Epithelial cell of esophagus (primary cell): ENCODE results near the gene PRICKLE1.

Experiments used
- DNase-seq: peaks from one replicate; pipeline ENCODE4 v3.0.0; 2010; ENCODE audit warnings: low read depth
- H3K4me3 ChIP-seq: 2 replicates; pipeline ENCODE4 v1.5.1; 2011; ENCODE audit warnings: mild to moderate bottlenecking, low read length, control low read depth
- TF ChIP-seq, protein P1 (sequence below): IDR thresholded peaks from 2 replicates; pipeline ENCODE4 v1.5.1; 2011; ENCODE audit warnings: low read depth, mild to moderate bottlenecking, low read length, control low read depth, inconsistent platforms; ENCODE audit not compliant: insufficient read depth; ENCODE audit errors: missing control alignments

Gene PRICKLE1

DNA sequence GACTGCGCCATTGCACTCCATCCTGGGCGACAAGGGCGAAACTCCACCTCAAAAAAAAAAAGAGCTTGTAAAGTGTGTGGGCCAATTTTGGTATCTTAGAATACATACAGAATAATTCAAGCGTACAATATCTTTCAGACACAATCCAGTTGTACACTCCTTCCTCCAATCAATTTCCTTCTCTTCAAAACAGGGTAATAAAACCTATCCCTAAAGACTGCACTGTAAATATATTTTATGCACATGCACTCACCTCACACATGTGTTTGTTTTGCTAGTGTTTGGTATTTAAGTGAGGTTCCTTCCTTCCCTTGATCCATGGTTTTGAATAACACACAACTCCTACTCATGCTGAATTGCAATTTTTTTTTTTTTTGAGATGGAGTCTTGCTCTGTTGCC is 125.9 kb downstream of the PRICKLE1 start:
- DNase-seq = no peak
- TF ChIP-seq, protein P1, sequence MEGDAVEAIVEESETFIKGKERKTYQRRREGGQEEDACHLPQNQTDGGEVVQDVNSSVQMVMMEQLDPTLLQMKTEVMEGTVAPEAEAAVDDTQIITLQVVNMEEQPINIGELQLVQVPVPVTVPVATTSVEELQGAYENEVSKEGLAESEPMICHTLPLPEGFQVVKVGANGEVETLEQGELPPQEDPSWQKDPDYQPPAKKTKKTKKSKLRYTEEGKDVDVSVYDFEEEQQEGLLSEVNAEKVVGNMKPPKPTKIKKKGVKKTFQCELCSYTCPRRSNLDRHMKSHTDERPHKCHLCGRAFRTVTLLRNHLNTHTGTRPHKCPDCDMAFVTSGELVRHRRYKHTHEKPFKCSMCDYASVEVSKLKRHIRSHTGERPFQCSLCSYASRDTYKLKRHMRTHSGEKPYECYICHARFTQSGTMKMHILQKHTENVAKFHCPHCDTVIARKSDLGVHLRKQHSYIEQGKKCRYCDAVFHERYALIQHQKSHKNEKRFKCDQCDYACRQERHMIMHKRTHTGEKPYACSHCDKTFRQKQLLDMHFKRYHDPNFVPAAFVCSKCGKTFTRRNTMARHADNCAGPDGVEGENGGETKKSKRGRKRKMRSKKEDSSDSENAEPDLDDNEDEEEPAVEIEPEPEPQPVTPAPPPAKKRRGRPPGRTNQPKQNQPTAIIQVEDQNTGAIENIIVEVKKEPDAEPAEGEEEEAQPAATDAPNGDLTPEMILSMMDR = no peak
- no peak overlapping the region for H3K4me3 ChIP-seq

DNA sequence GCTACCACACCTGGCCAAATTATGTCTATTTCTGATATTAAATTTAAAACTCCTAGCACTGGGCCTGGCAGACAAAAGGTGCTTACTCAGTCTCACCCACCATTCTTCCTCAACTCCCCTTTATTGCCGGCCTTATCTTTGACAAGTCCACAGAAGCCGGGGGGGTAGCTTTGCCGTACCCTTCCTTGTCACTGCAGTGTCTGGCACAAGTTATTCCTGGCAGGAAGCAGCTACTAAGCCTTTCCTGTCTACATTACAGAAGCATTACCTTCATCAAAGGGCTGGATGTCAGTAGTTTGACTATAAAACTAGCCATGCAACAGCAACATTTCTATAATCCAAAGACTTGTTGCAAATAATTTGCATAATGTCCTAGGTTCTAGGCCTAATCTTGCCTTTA is 127.1 kb downstream of the PRICKLE1 start:
- TF ChIP-seq, protein P1 = no peak
- no peak for DNase-seq
- H3K4me3 ChIP-seq = no peak overlapping the region

DNA sequence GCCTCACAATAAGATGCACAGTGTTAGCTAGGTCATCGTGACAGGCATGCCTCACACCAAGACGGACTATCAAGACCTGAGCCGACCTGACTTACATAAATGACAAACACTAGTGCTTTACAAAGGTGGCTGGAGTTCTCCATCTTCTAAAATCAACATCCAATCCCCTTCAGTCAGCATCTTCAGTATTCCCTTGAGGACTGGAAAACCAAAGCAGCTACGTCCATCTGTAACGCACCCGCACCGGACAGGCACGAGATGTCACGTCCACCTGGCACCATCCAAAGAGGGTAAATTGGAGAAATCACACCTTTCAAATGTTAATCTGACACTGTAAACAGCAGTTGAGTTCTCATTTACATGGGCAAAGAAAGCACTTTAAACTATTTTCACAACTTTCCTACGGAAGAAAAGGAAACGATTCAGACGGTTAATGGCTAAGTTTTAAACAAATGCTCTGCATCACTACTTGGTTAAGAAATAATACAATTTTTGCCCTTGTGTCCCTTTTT is 130.2 kb downstream of the PRICKLE1 start:
- no peak overlapping the region for H3K4me3 ChIP-seq
- TF ChIP-seq, protein P1 = no peak
- no peak for DNase-seq

DNA sequence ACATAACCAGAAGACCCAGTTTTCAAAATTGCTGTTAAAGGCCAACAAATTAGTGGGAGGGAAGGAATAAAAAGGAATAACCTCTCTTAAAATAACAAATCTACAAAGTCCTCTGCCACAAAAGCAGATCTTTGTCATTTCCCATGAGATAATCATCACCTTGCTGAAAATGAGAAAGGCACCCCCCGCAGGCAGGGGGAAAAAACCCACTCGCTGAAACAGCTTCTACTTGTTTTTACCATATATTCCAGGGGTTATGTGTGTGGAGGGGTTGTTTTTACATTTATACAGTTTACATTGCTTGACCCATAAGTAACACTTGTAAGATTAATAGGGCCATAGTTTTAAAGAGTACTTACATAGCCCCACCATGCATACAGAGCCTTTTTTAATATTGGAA is 131.0 kb downstream of the PRICKLE1 start:
- H3K4me3 ChIP-seq = no peak overlapping the region
- DNase-seq = no peak
- TF ChIP-seq, protein P1 = no peak

DNA sequence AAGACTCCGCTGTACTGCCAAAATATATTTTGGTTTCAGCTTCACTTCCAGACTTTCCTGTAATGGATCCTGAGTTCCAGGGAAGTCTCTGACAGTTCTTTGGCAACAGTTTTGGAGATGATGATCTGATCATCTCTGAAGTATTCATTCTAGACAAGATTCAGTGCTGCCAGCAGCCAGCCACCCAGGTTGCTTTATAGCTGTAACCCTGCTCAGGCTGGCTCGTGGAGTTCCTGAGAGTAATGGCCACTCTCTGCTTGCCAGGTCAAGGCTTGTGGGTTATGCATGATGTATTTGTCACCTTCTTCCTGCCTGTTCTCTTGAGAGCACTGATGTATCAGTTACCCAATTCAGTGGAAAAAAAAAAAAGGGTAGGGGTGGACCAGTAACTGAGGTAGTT is 139.3 kb downstream of the PRICKLE1 start:
- TF ChIP-seq, protein P1 = no peak
- DNase-seq = no peak
- no peak overlapping the region for H3K4me3 ChIP-seq

DNA sequence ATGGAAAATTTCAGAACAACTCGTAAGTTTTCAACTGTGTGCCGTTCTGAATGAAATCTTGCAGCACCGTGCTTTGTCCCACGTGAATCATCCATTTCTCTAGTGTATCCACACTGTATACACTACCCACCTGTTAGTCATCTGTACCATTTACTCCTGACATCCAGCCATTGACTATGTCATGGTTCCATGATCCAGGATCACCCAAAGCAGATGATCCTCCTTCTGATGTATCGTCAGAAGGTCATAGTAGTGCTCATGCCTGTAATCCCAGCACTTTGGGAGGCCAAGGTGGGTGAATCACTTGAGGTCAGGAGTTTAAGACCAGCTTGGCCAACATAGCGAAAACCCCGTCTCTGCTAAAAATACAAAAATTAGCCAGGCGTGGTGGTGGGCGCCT is 140.7 kb downstream of the PRICKLE1 start:
- no peak for DNase-seq
- TF ChIP-seq, protein P1 = no peak
- no peak overlapping the region for H3K4me3 ChIP-seq

DNA sequence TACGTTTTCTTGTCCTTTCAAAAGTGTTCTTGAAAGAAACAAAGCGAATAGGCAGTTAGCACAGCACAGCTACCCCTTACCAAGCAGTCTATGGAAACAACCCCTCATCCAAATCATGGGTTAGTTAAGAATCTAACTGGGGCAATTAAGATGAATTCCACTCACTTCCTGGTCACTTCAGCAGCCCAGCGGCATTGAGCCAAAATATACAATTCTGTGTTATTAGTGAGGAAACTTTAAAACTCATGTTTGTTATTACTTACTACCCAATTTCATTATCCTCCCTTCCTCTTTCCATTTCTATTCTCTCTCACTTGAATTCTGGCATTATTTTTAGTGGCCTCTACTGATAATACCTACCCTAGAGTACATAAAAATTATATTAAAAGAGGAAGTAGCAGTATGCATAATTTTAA is 142.2 kb downstream of the PRICKLE1 start:
- H3K4me3 ChIP-seq = no peak overlapping the region
- no peak for DNase-seq
- TF ChIP-seq, protein P1 = no peak
